IMR-90 (cell line): ENCODE measurements around the gene GRIK3. TPM values are rescaled to one million over a fixed set of nuclear protein-coding genes. Genes with fewer than 3 reads are reported as not detected.

Experiments
- ATAC-seq: fragments of 200-7000 bp; cut with Tn5 transposase; 2 replicates; pipeline ENCODE4 v1.9.1; 2020; ENCODE audit warnings: low read depth, mild to moderate bottlenecking, moderate library complexity
- BruUV-seq: library from RNA; stranded (reverse); fragments of 400-500 nt; replicated peaks from 2 replicates; lab custom pipeline; 2021; lab: Mats Ljungman, UMichigan
- CTCF ChIA-PET: fragments of 300-600 bp; formaldehyde crosslinking; extraction: SDS; loops from one replicate; lab custom pipeline; 2021; ENCODE audit warnings: antibody characterized with exemption; lab: Yijun Ruan, JAX
- POLR2A ChIA-PET: fragments of 300-600 bp; sonication (Branson Sonifier 250); formaldehyde crosslinking; loops from one replicate; lab custom pipeline; 2022; ENCODE audit warnings: antibody characterized with exemption; ENCODE audit not compliant: unreplicated experiment; lab: Charles Lee
- DNase-seq: peaks from one replicate; pipeline ENCODE4 v3.0.0; 2013
- H2AFZ ChIP-seq: replicated peaks from 2 replicates; pipeline ENCODE3; 2013; ENCODE audit warnings: low read length, mild to moderate bottlenecking; ENCODE audit not compliant: poor library complexity
- H2AK5ac ChIP-seq: 2 replicates; pipeline ENCODE4 v1.6.1; 2013; ENCODE audit warnings: low read depth, low read length, inconsistent platforms
- H2AK9ac ChIP-seq: replicated peaks from 2 replicates; pipeline ENCODE3; 2013; ENCODE audit warnings: mild to moderate bottlenecking, low read depth, low read length, moderate library complexity; ENCODE audit not compliant: poor library complexity
- H2BK120ac ChIP-seq: 2 replicates; pipeline ENCODE4 v1.6.1; 2013; ENCODE audit warnings: low read depth, low read length, inconsistent platforms
- H2BK15ac ChIP-seq: 3 replicates; pipeline ENCODE4 v1.6.1; 2013; ENCODE audit warnings: low read depth, low read length, inconsistent platforms
- H2BK20ac ChIP-seq: 2 replicates; pipeline ENCODE4 v1.6.1; 2013; ENCODE audit warnings: low read depth, mild to moderate bottlenecking, inconsistent platforms, low read length, moderate library complexity
- H2BK5ac ChIP-seq: 2 replicates; pipeline ENCODE4 v1.6.1; 2013; ENCODE audit warnings: mild to moderate bottlenecking, low read depth, low read length, inconsistent platforms; ENCODE audit not compliant: poor library complexity, severe bottlenecking
- H3K14ac ChIP-seq: replicated peaks from 2 replicates; pipeline ENCODE4 v1.6.1; 2013; ENCODE audit warnings: low read depth, low read length, inconsistent platforms
- H3K18ac ChIP-seq: 2 replicates; pipeline ENCODE4 v1.6.1; 2013; ENCODE audit warnings: low read depth, low read length, control low read depth
- H3K23ac ChIP-seq: 2 replicates; pipeline ENCODE4 v1.6.1; 2013; ENCODE audit warnings: low read depth, low read length, inconsistent platforms
- H3K27ac ChIP-seq: 2 replicates; pipeline ENCODE4 v1.5.1; 2013; ENCODE audit warnings: mild to moderate bottlenecking, control low read depth, low read length; ENCODE audit not compliant: insufficient read depth
- H3K27me3 ChIP-seq: 2 replicates; pipeline ENCODE4 v1.6.1; 2013; ENCODE audit warnings: low read length; ENCODE audit not compliant: control insufficient read depth, insufficient read depth
- H3K36me3 ChIP-seq: 2 replicates; pipeline ENCODE4 v1.6.1; 2013; ENCODE audit warnings: low read length, mixed read lengths; ENCODE audit not compliant: control insufficient read depth, insufficient read depth
- H3K4ac ChIP-seq: 2 replicates; pipeline ENCODE4 v1.6.1; 2013; ENCODE audit warnings: low read depth, low read length, inconsistent platforms
- H3K4me1 ChIP-seq: 2 replicates; pipeline ENCODE4 v1.6.1; 2013; ENCODE audit warnings: low read length, mixed read lengths; ENCODE audit not compliant: control insufficient read depth, insufficient read depth
- H3K4me2 ChIP-seq: 2 replicates; pipeline ENCODE4 v1.6.1; 2013; ENCODE audit warnings: low read depth, mild to moderate bottlenecking, control low read depth, low read length, moderate library complexity
- H3K4me3 ChIP-seq: 2 replicates; pipeline ENCODE4 v1.5.1; 2013; ENCODE audit warnings: low read depth, mild to moderate bottlenecking, control low read depth, low read length, moderate library complexity; ENCODE audit not compliant: insufficient read depth
- H3K56ac ChIP-seq: 2 replicates; pipeline ENCODE4 v1.6.1; 2013; ENCODE audit warnings: low read length, inconsistent platforms; ENCODE audit not compliant: insufficient read depth; ENCODE audit errors: extremely low read depth
- H3K79me1 ChIP-seq, 2 experiments: 2 replicates each; pipeline ENCODE4 v1.6.1; 2013; ENCODE audit warnings: low read length in 2 of 2, inconsistent platforms in 1 of 2, low read depth in 1 of 2
- H3K9ac ChIP-seq: 2 replicates; pipeline ENCODE4 v1.6.1; 2013; ENCODE audit warnings: low read depth, low read length, control low read depth
- H3K9me1 ChIP-seq: 2 replicates; pipeline ENCODE4 v1.6.1; 2013; ENCODE audit warnings: low read length, inconsistent platforms; ENCODE audit not compliant: insufficient read depth
- H3K9me3 ChIP-seq: 2 replicates; pipeline ENCODE4 v1.6.1; 2013; ENCODE audit warnings: low read length; ENCODE audit not compliant: control insufficient read depth, insufficient read depth
- H4K20me1 ChIP-seq: 2 replicates; pipeline ENCODE4 v1.6.1; 2013; ENCODE audit warnings: low read length, inconsistent platforms; ENCODE audit not compliant: insufficient read depth
- H4K5ac ChIP-seq: 2 replicates; pipeline ENCODE4 v1.6.1; 2013; ENCODE audit warnings: mild to moderate bottlenecking, low read depth, low read length, control low read depth
- H4K8ac ChIP-seq, 2 experiments: 2 replicates each; pipeline ENCODE4 v1.6.1; 2013; ENCODE audit warnings: low read depth in 2 of 2, low read length in 2 of 2, control low read depth in 1 of 2, inconsistent platforms in 1 of 2
- H4K91ac ChIP-seq: 2 replicates; pipeline ENCODE4 v1.6.1; 2013; ENCODE audit warnings: low read depth, low read length, inconsistent platforms; ENCODE audit not compliant: insufficient read depth
- BHLHE40 ChIP-seq: fragments of 150-350 bp; IDR thresholded peaks from 2 replicates; pipeline ENCODE4 v1.6.1; 2016; ENCODE audit warnings: mild to moderate bottlenecking, low read depth, low read length
- CTCF ChIP-seq: conservative IDR thresholded peaks from 2 replicates; pipeline ENCODE4 v1.5.1; 2012; ENCODE audit warnings: mild to moderate bottlenecking, low read depth, low read length, improper control_type of control experiment
- MAZ ChIP-seq: IDR thresholded peaks from 2 replicates; pipeline ENCODE4 v1.6.1; 2012; ENCODE audit warnings: low read depth, mild to moderate bottlenecking, low read length, improper control_type of control experiment, moderate library complexity, borderline replicate concordance
- WGBS, 2 experiments: methylation state at CpG; one replicate each; pipeline versions ENCODE4 v1.1.5 to v1.1.7; 2013; ENCODE audit warnings: missing lambda C conversion rate in 2 of 2; ENCODE audit not compliant: insufficient read length in 1 of 2; ENCODE audit errors: extremely low coverage in 2 of 2; 5-methylcytosine and 5-hydroxymethylcytosine counted together
- dilution Hi-C: fragments of 300-500 bp; cut with HindIII; formaldehyde crosslinking; loops from one replicate; pipeline ENCODE4 v1.14.3; 2018; ENCODE audit warnings: low sequenced_read_pairs; ENCODE audit not compliant: unreplicated experiment
- in situ Hi-C: fragments of 300-500 bp; cut with MboI; formaldehyde crosslinking; loops from 3 replicates; pipeline ENCODE4 v1.14.3; 2019; ENCODE audit warnings: low sequenced_read_pairs, inconsistent platforms, mixed read lengths
- intact Hi-C: fragments of 100-400 bp; cut with micrococcal nuclease; formaldehyde crosslinking; loops from 2 replicates; pipeline ENCODE4 v1.10.0; 2022
- polyA plus RNA-seq, 3 experiments: library from polyadenylated mRNA; depleted of rRNA; stranded (reverse); fragments of >200 nt; gene quantifications; 2 replicates each; pipeline ENCODE4 v1.2.3, GENCODE V29; 2012; ENCODE audit warnings: low replicate concordance in 1 of 3
- total RNA-seq: library from RNA; depleted of rRNA; stranded (reverse); fragments of >200 nt; gene quantifications from 2 replicates; pipeline ENCODE4 v1.2.3, GENCODE V29; 2012

Gene GRIK3
- total and polyA plus RNA-seq, 2 of the 4 experiments (the other 2 are of a cell fraction), result not detected

GRCh38 chr1:36971852-36972618 is 62.3 kb downstream of the GRIK3 start:
- Histone ChIP-seq H3K36me3 (no peaks in the 10 kb centered on the region), H3K27me3 (no peaks in the 10 kb centered on the region), H2BK120ac (no peak overlapping the region), H3K56ac (no peak overlapping the region), H3K79me1 (no peaks in the 10 kb centered on the region), H3K27ac (no peak overlapping the region), H3K4ac (no peak overlapping the region), H3K4me3 (no peak overlapping the region), H2BK15ac (no peak overlapping the region), H3K23ac (no peak overlapping the region), H3K9ac (no peak overlapping the region), H2AK9ac (no peak overlapping the region), H2BK5ac (no peak overlapping the region), H2AFZ (no peak overlapping the region), H3K9me3 (peaks cover 3% of the 10 kb centered on the region; the same call in 1 of the 2 replicates), H2BK20ac (no peak overlapping the region), H3K9me1 (no peaks in the 10 kb centered on the region), H4K8ac (no peak overlapping the region), H3K18ac (no peak overlapping the region), H3K4me2 (no peak overlapping the region), H3K14ac (no peak overlapping the region), H4K91ac (no peak overlapping the region), H4K20me1 (no peaks in the 10 kb centered on the region), H3K4me1 (no peaks in the 10 kb centered on the region), H2AK5ac (no peak overlapping the region), H4K5ac (no peak overlapping the region)
- 40% methylated on average over 1 of the region's 14 CpGs; no CpG with 5 or more reads in 1 of the 2 experiments for WGBS, 2 experiments
- in situ Hi-C loops, result no loop called here
- ChIA-PET POLR2A (no interaction called here), CTCF (no interaction called here)
- BruUV-seq, result no TSS peak
- intact Hi-C loops, result no loop called here
- dilution Hi-C loops, result no loop called here
- TF ChIP-seq CTCF, result no peak
- no peak for TF ChIP-seq MAZ
- TF ChIP-seq BHLHE40, result no peak
- ATAC-seq (no peak), DNase-seq (no peak)
